GM18519 (cell line): ENCODE measurements around the gene NDUFA1.
"Not testable (repeated sequence)": the region's sequence is repeated elsewhere in the genome, so short reads cannot be mapped to it uniquely, and the experiment has no call there.

ENCODE experiments used
- ATAC-seq: cut with Tn5 transposase; IDR thresholded peaks from one replicate; pipeline ENCODE4 v1.9.1; 2021; ENCODE audit warnings: mild to moderate bottlenecking, moderate library complexity; ENCODE audit not compliant: unreplicated experiment, low FRiP score

The NDUFA1 gene

GRCh38 chrX:119899125-119899524 lies 27.5 kb downstream of the NDUFA1 start:
- no peak for ATAC-seq

DNA sequence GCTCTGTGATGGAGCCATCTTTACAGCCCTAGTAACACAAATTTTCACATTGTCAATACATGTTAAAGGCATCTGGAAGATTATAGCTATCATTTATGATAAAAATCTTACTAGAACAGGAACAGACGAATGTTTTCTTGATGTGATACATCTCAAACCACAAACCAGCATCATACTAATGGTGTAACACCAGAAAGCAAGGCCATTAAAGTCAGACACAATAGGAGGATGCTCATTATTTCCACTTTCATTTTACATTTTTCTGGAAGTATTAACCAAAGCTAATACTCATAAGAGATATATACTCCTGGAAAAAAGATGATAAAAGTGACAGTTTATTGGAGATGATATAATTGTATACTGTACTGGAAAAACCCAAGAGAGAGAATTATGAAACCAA lies 29.3 kb downstream of the NDUFA1 start:
- ATAC-seq: no peak

DNA sequence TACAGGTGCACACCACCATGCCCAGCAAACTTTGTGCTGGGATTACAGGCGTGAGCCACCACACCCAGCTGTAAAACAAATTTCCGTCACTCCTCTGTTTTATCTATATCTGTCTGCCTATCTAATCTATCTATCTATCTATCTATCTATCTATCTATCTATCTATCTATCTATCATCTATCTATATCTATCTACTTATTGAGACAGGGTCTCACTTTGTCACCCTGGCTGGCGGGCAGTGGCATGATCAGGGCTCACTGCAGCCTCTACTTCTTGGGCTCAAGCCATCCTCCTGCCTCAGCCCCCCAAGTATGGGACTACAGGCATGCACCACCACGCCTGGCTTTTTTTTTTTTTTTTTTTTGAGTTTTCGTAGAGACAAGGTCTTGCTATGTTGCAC lies 44.7 kb downstream of the NDUFA1 start:
- no peak for ATAC-seq

- ATAC-seq: no peak
Measured at GRCh38 chrX:119917877-119918276, 46.2 kb downstream of the NDUFA1 start.

DNA sequence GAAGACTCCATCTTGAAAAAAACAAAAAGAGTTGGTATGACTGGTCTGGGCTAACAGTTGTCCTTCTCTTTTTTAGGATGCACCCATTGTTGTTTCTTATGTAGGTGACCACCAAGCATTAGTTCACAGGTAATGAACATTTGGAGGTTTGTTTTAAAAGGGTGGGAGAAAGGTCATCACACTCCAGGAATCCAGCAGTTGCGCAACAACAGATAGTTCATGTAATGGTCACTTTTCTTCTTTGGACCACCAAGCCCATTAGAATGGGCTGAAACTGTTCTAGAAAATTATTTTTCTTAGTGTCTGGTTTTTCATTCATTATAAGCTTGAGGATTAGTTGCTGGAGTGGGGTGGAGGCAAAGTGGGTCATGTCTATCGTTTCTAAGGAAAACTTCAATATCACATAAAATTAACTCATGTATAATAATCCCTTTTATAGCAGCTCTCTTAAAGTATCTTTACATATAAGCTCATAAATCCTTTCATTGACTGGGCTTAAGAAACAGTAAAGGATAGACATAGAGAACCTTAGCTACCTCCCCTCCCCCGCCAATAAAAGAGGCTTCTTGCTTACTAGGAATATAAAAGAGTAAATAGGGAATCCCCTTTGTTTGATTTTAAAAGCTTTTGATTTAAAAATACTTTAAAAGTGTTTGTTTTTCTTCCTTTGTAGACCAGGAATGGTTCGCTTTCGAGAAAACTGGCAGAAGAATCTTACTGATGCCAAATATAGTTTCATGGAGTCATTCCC lies 48.4 kb downstream of the NDUFA1 start:
- no peak for ATAC-seq

DNA sequence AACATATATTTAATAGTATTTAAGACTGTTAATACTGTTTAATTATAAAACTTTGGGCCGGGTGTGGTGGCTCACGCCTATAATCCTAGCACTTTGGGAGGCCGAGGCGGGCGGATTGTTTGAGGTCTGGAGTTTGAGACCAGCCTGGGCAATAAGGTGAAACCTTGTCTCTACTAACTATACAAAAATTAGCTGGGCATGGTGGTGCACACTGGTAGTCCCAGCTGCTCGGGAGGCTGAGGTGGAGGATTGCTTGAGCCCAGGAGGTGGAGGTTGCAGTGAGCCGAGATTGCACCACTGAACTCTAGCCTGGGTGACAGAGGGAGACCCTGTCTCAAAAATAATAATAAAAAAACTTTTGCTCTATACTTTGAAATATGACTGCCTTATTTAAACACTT lies 50.8 kb downstream of the NDUFA1 start:
- ATAC-seq: not testable (repeated sequence)
